GM18858 (cell line): ENCODE data around the gene GFRA1.
"Not testable (repeated sequence)": the region's sequence is repeated elsewhere in the genome, so short reads cannot be mapped to it uniquely, and the experiment has no call there.

Source experiments
- ATAC-seq: cut with Tn5 transposase; IDR thresholded peaks from one replicate; pipeline ENCODE4 v1.9.1; 2021; ENCODE audit not compliant: unreplicated experiment

GFRA1 gene

GRCh38 chr10:116076621-116077020 is 196.4 kb downstream of the GFRA1 start:
- ATAC-seq, result no peak

GRCh38 chr10:116073510-116073909 is 199.5 kb downstream of the GFRA1 start:
- ATAC-seq, result no peak

GRCh38 chr10:116073001-116073400 is 200.0 kb downstream of the GFRA1 start:
- no peak for ATAC-seq

- no peak for ATAC-seq
Observed at GRCh38 chr10:116071453-116072148, 201.4 kb downstream of the GFRA1 start.

- ATAC-seq, result no peak
Observed at GRCh38 chr10:116070743-116071320, 202.2 kb downstream of the GFRA1 start.

GRCh38 chr10:116069856-116070255 is 203.2 kb downstream of the GFRA1 start:
- no peak for ATAC-seq

GRCh38 chr10:116067825-116068224 is 205.2 kb downstream of the GFRA1 start:
- no peak for ATAC-seq

GRCh38 chr10:116063107-116063506 is 209.9 kb downstream of the GFRA1 start:
- ATAC-seq, result no peak

- ATAC-seq, result no peak
Observed at GRCh38 chr10:116060864-116061263, 212.1 kb downstream of the GFRA1 start.

GRCh38 chr10:116059320-116059719 is 213.7 kb downstream of the GFRA1 start:
- no peak for ATAC-seq

GRCh38 chr10:116056445-116057293 is 216.3 kb downstream of the GFRA1 start:
- no peak for ATAC-seq

GRCh38 chr10:116055917-116056252 is 217.1 kb downstream of the GFRA1 start:
- no peak for ATAC-seq

GRCh38 chr10:116055252-116055916 is 217.6 kb downstream of the GFRA1 start:
- ATAC-seq, result no peak

GRCh38 chr10:116053910-116054309 is 219.1 kb downstream of the GFRA1 start:
- ATAC-seq, result no peak

GRCh38 chr10:116053009-116053730 is 219.8 kb downstream of the GFRA1 start:
- ATAC-seq, result not testable (repeated sequence)

- not testable (repeated sequence) for ATAC-seq
Observed at GRCh38 chr10:116052522-116052921, 220.5 kb downstream of the GFRA1 start.

GRCh38 chr10:116049974-116050304 is 223.1 kb downstream of the GFRA1 start:
- ATAC-seq, result no peak

- no peak for ATAC-seq
Observed at GRCh38 chr10:116049158-116049973, 223.6 kb downstream of the GFRA1 start.

GRCh38 chr10:116045366-116046356 is 227.3 kb downstream of the GFRA1 start:
- no peak for ATAC-seq
